Fibroblast of lung (primary cell): ENCODE data around the gene SMAD2. TPM values are rescaled to one million over a fixed set of nuclear protein-coding genes. Genes with fewer than 3 reads are reported as not detected.

Source experiments
- DNase-seq, 2 donors: peaks; one replicate each; pipeline versions ENCODE4 v3.0.0 to v3.0.0-alpha.2; 2010; ENCODE audit warnings: low read depth in 2 of 2
- H2AFZ ChIP-seq: 2 replicates; pipeline ENCODE4 v1.5.1; 2012; ENCODE audit warnings: low read length, control low read depth, inconsistent platforms
- H3K27ac ChIP-seq: 2 replicates; pipeline ENCODE4 v1.5.1; 2011; ENCODE audit warnings: low read length, control low read depth; ENCODE audit not compliant: insufficient read depth
- H3K27me3 ChIP-seq: 2 replicates; pipeline ENCODE4 v1.5.1; 2011; ENCODE audit warnings: mild to moderate bottlenecking, low read length; ENCODE audit not compliant: control insufficient read depth, insufficient read depth
- H3K36me3 ChIP-seq: 2 replicates; pipeline ENCODE4 v1.5.1; 2011; ENCODE audit warnings: low read length; ENCODE audit not compliant: control insufficient read depth, insufficient read depth
- H3K4me1 ChIP-seq: 2 replicates; pipeline ENCODE4 v1.5.1; 2011; ENCODE audit warnings: low read length; ENCODE audit not compliant: control insufficient read depth, insufficient read depth; ENCODE audit errors: extremely low read depth
- H3K4me2 ChIP-seq: 2 replicates; pipeline ENCODE4 v1.5.1; 2011; ENCODE audit warnings: low read length, control low read depth; ENCODE audit not compliant: insufficient read depth; ENCODE audit errors: extremely low read depth
- H3K4me3 ChIP-seq, 4 experiments: fragments of 200-600 bp in 1 of 4; sonication (generic) in 1 of 4; replicated peaks in 1 of 4; 2 replicates each; pipeline ENCODE4 v1.5.1; 2011 to 2016; ENCODE audit warnings: low read length in 4 of 4, low read depth in 3 of 4, mild to moderate bottlenecking in 3 of 4, control low read depth in 2 of 4, inconsistent platforms in 1 of 4, mixed read lengths in 1 of 4; ENCODE audit not compliant: insufficient read depth in 1 of 4; ENCODE audit errors: control extremely low read depth in 1 of 4
- H3K79me2 ChIP-seq: 2 replicates; pipeline ENCODE4 v1.5.1; 2012; ENCODE audit warnings: mild to moderate bottlenecking, low read length, inconsistent platforms; ENCODE audit not compliant: control insufficient read depth, insufficient read depth
- H3K9ac ChIP-seq: 2 replicates; pipeline ENCODE4 v1.5.1; 2011; ENCODE audit warnings: mild to moderate bottlenecking, low read length, control low read depth; ENCODE audit not compliant: insufficient read depth
- H3K9me3 ChIP-seq: 2 replicates; pipeline ENCODE4 v1.5.1; 2012; ENCODE audit warnings: low read depth, low read length; ENCODE audit not compliant: control insufficient read depth, insufficient read depth
- H4K20me1 ChIP-seq: 2 replicates; pipeline ENCODE4 v1.5.1; 2011; ENCODE audit warnings: low read length; ENCODE audit not compliant: control insufficient read depth, insufficient read depth; ENCODE audit errors: extremely low read depth
- EZH2 ChIP-seq: IDR thresholded peaks from 2 replicates; pipeline ENCODE4 v1.5.1; 2012; ENCODE audit warnings: low read length, control low read depth, mild to moderate bottlenecking; ENCODE audit errors: missing control alignments
- polyA plus RNA-seq, 2 donors: library from polyadenylated mRNA; depleted of rRNA in 1 of 2; stranded (reverse) in 1 of 2; unstranded in 1 of 2; fragments of >200 nt; gene quantifications; 2 replicates each; pipeline ENCODE4 v1.2.1, GENCODE V29; 2011 to 2012; ENCODE audit warnings: missing spikeins in 1 of 2
- total RNA-seq: library from RNA; depleted of rRNA; stranded (reverse); fragments of >200 nt; gene quantifications from 2 replicates; pipeline ENCODE4 v1.2.1, GENCODE V29; 2014
- TF ChIP-seq, protein P1 (sequence below), 2 donors: IDR thresholded peaks in 1 of 2; conservative IDR thresholded peaks in 1 of 2; 1 replicate in 1 of 2; 2 replicates in 1 of 2; pipeline ENCODE4 v1.5.1; 2011 to 2012; ENCODE audit warnings: low read length in 2 of 2, control low read depth in 1 of 2, inconsistent platforms in 1 of 2, low read depth in 1 of 2, mild to moderate bottlenecking in 1 of 2

The SMAD2 gene
- total and polyA plus RNA-seq, 2 donors (not counting 1 experiment from before 2014, with no cell fraction given), result 76.0 to 111 TPM

- no peaks in the 10 kb centered on the region for H3K9me3 ChIP-seq
- peak in 1 of 2 donors; percentile 2 for DNase-seq
- H4K20me1 ChIP-seq, result no peaks in the 10 kb centered on the region
Observed at GRCh38 chr18:47779381-47779780, 151.1 kb downstream of the SMAD2 start.

GRCh38 chr18:47777626-47778025 is 152.8 kb downstream of the SMAD2 start:
- TF ChIP-seq, protein P1, sequence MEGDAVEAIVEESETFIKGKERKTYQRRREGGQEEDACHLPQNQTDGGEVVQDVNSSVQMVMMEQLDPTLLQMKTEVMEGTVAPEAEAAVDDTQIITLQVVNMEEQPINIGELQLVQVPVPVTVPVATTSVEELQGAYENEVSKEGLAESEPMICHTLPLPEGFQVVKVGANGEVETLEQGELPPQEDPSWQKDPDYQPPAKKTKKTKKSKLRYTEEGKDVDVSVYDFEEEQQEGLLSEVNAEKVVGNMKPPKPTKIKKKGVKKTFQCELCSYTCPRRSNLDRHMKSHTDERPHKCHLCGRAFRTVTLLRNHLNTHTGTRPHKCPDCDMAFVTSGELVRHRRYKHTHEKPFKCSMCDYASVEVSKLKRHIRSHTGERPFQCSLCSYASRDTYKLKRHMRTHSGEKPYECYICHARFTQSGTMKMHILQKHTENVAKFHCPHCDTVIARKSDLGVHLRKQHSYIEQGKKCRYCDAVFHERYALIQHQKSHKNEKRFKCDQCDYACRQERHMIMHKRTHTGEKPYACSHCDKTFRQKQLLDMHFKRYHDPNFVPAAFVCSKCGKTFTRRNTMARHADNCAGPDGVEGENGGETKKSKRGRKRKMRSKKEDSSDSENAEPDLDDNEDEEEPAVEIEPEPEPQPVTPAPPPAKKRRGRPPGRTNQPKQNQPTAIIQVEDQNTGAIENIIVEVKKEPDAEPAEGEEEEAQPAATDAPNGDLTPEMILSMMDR (conservative IDR thresholded peaks at IDR 0.05 in 1 of 2, IDR thresholded peaks at IDR 0.05 in 1 of 2; ENCODE audit: low read depth in 1 of 2, low read length in 2 of 2), result no peak
- DNase-seq, result no peak
- Histone ChIP-seq H3K27ac (no peak overlapping the region), H2AFZ (no peak overlapping the region), H3K4me3 (no peak overlapping the region), H4K20me1 (no peaks in the 10 kb centered on the region), H3K9me3 (no peaks in the 10 kb centered on the region), H3K27me3 (no peaks in the 10 kb centered on the region), H3K4me2 (no peak overlapping the region), H3K9ac (no peak overlapping the region), H3K4me1 (no peaks in the 10 kb centered on the region), H3K79me2 (no peaks in the 10 kb centered on the region), H3K36me3 (no peaks in the 10 kb centered on the region)

More at GRCh38 chr18:47779381-47779780, 151.1 kb downstream of the SMAD2 start:
- Histone ChIP-seq H3K4me2 (no peak overlapping the region), H3K79me2 (no peaks in the 10 kb centered on the region), H3K36me3 (no peaks in the 10 kb centered on the region), H3K27me3 (no peaks in the 10 kb centered on the region), H3K4me3 (no peak overlapping the region), H3K4me1 (no peaks in the 10 kb centered on the region), H3K27ac (no peak overlapping the region), H2AFZ (no peak overlapping the region), H3K9ac (no peak overlapping the region)
- TF ChIP-seq, protein P1 (conservative IDR thresholded peaks at IDR 0.05 in 1 of 2, IDR thresholded peaks at IDR 0.05 in 1 of 2; ENCODE audit: low read depth in 1 of 2, low read length in 2 of 2), result no peak
- TF ChIP-seq EZH2, result no peak

- no peak overlapping the region for H3K4me2 ChIP-seq
- no peak overlapping the region for H3K4me3 ChIP-seq
- no peak for TF ChIP-seq EZH2
- TF ChIP-seq, protein P1 (conservative IDR thresholded peaks at IDR 0.05 in 1 of 2, IDR thresholded peaks at IDR 0.05 in 1 of 2; ENCODE audit: low read depth in 1 of 2, low read length in 2 of 2), result peak; percentile 10 to 17
- no peaks in the 10 kb centered on the region for H3K27me3 ChIP-seq
- no peak overlapping the region for H2AFZ ChIP-seq
- no peaks in the 10 kb centered on the region for H3K36me3 ChIP-seq
- H3K9me3 ChIP-seq, result no peaks in the 10 kb centered on the region
- no peak overlapping the region for H3K9ac ChIP-seq
- no peak overlapping the region for H3K27ac ChIP-seq
- H4K20me1 ChIP-seq, result no peaks in the 10 kb centered on the region
- peak in 1 of 2 donors; percentile 8 for DNase-seq
- no peaks in the 10 kb centered on the region for H3K79me2 ChIP-seq
- no peaks in the 10 kb centered on the region for H3K4me1 ChIP-seq
Observed at GRCh38 chr18:47775961-47776360, 154.5 kb downstream of the SMAD2 start.
